ENCODE measurements around the gene CTNNBIP1. TPM values are rescaled to one million over a fixed set of nuclear protein-coding genes. Genes with fewer than 3 reads are reported as not detected.

The CTNNBIP1 gene
- total and polyA plus RNA-seq, 2 of the 8 experiments (the other 6 are each of a cell fraction or from before 2014, with no cell fraction given), result 40.9 to 46.6 TPM

GRCh38 chr1:9881838-9882249 lies 28.2 kb downstream of the CTNNBIP1 start:
- DNase-seq (ENCODE audit: low read depth in 1 of 2, low spot score in 2 of 2) (no peak), FAIRE-seq (no peak)
- H4K5ac ChIP-seq (ENCODE audit: insufficient read length, low read depth, low read length), result no peak overlapping the region
- H3K23ac ChIP-seq (ENCODE audit: insufficient read length), result no peak overlapping the region
- H3K4ac ChIP-seq (replicated peaks; ENCODE audit: insufficient read length, low read depth, low read length), result no peak overlapping the region
- no peak overlapping the region for H3K4me2 ChIP-seq (ENCODE audit: insufficient read depth in 1 of 2, low read depth in 2 of 2, low read length in 2 of 2)
- peaks cover 0 to 2% of the 10 kb centered on the region in 2 experiments for H4K20me1 ChIP-seq (replicated peaks in 1 of 2; ENCODE audit: control insufficient read depth in 1 of 2, insufficient read depth in 2 of 2, low read length in 2 of 2)
- H3K14ac ChIP-seq (ENCODE audit: insufficient read length), result no peak overlapping the region
- H2BK5ac ChIP-seq (ENCODE audit: low read depth, low read length), result no peak overlapping the region; the same call in 1 of the 2 replicates
- no peak overlapping the region for H2BK120ac ChIP-seq (replicated peaks; ENCODE audit: low read depth, low read length)
- 100% methylated on average over 2 of the region's 2 CpGs; no CpG with 5 or more reads in 1 of the 2 experiments for WGBS, 2 experiments (ENCODE audit: extremely low coverage in 1 of 2, insufficient coverage in 1 of 2, insufficient read length in 1 of 2, insufficient replicate concordance in 2 of 2, low coverage in 1 of 2, low lambda C conversion rate in 2 of 2, missing lambda C conversion rate in 1 of 2)
- no peak overlapping the region for H2AK5ac ChIP-seq (ENCODE audit: low read depth, low read length)
- H2BK12ac ChIP-seq (ENCODE audit: low read depth, low read length), result no peak overlapping the region
- H3K56ac ChIP-seq (replicated peaks; ENCODE audit: insufficient read length, low read depth, low read length), result no peak overlapping the region
- H3K36me3 ChIP-seq (ENCODE audit: control insufficient read depth in 2 of 4, insufficient read depth in 4 of 4, low read length in 3 of 4), result no peaks in the 10 kb centered on the region
- H3K18ac ChIP-seq (ENCODE audit: extremely low read depth, low read length), result no peak overlapping the region
- CTCF ChIA-PET (ENCODE audit: partially characterized antibody), result interaction anchor here (0.9 to 1.4 kb wide), 6 partner anchors 12 to 179 kb away, joined by 3 to 5 read pairs (median 4); no protein-coding TSS in a partner anchor
- H3K23me2 ChIP-seq (ENCODE audit: low read depth, low read length), result no peaks in the 10 kb centered on the region
- H3K79me1 ChIP-seq (ENCODE audit: low read depth, low read length), result no peaks in the 10 kb centered on the region; the same call in 1 of the 2 replicates
- H3K9me3 ChIP-seq (ENCODE audit: insufficient read depth in 2 of 2, low read depth in 1 of 2, low read length in 1 of 2), result no peaks in the 10 kb centered on the region
- no peak overlapping the region for H2BK20ac ChIP-seq (ENCODE audit: low read length)
- POLR2A ChIA-PET (ENCODE audit: partially characterized antibody), result interaction anchor here (1.1 to 1.3 kb wide), 2 partner anchors 9 to 62 kb away, joined by 3 to 8 read pairs; partner anchors contain the start of genes LZIC and NMNAT1
- H3K9ac ChIP-seq (replicated peaks in 1 of 4; ENCODE audit: extremely low read depth in 1 of 4, low read depth in 3 of 4, low read length in 3 of 4), result no peak overlapping the region
- H3K4me3 ChIP-seq (ENCODE audit: extremely low read depth in 1 of 4, insufficient read depth in 2 of 4, low read depth in 3 of 4, low read length in 4 of 4), result no peak overlapping the region
- H4K8ac ChIP-seq (ENCODE audit: extremely low read depth, insufficient read depth, low read length), result no peak overlapping the region
- H3K27ac ChIP-seq (ENCODE audit: low read depth, low read length), result no peak overlapping the region
- no peak overlapping the region for H2BK15ac ChIP-seq (ENCODE audit: low read length)
- H3K79me2 ChIP-seq (ENCODE audit: control insufficient read depth in 1 of 2, insufficient read depth in 2 of 2, low read length in 2 of 2), result no peaks in the 10 kb centered on the region
- H3K27me3 ChIP-seq (replicated peaks in 1 of 4; ENCODE audit: control insufficient read depth in 3 of 4, extremely low read depth in 1 of 4, insufficient read depth in 3 of 4, low read length in 3 of 4), result no peaks in the 10 kb centered on the region
- no peak overlapping the region for H2AFZ ChIP-seq (ENCODE audit: low read length)
- no peak overlapping the region for H4K91ac ChIP-seq (replicated peaks; ENCODE audit: insufficient read length, low read length)
- H3K4me1 ChIP-seq (replicated peaks in 1 of 4; ENCODE audit: control insufficient read depth in 3 of 4, insufficient read depth in 4 of 4, low read length in 3 of 4), result peaks cover 0 to 7% (median 2%) of the 10 kb centered on the region in 4 experiments; a peak in 1 of 7 replicates
- TF ChIP-seq CBX5 (IDR thresholded peaks at IDR 0.05; ENCODE audit: low read depth, low read length), result no peak
- TF ChIP-seq SIRT6 (IDR thresholded peaks at IDR 0.05; ENCODE audit: low read length), result no peak
- no peak for TF ChIP-seq BACH1 (IDR thresholded peaks at IDR 0.05; ENCODE audit: low read length)
- no peak for TF ChIP-seq CREB1 (IDR thresholded peaks at IDR 0.05)
- no peak for TF ChIP-seq CTBP2 (IDR thresholded peaks at IDR 0.05; ENCODE audit: borderline replicate concordance, insufficient read depth, insufficient read length, low read length)
- TF ChIP-seq HDAC6 (IDR thresholded peaks at IDR 0.05; ENCODE audit: low read depth, low read length), result no peak
- no peak for TF ChIP-seq GTF2F1 (IDR thresholded peaks at IDR 0.05; ENCODE audit: borderline replicate concordance, low read depth, low read length)
- no peak for TF ChIP-seq CHD1 (IDR thresholded peaks at IDR 0.05; ENCODE audit: low read depth, low read length)
- TF ChIP-seq YY1 (IDR thresholded peaks at IDR 0.05; ENCODE audit: low read depth, low read length), result no peak
- TF ChIP-seq FOSL1 (IDR thresholded peaks at IDR 0.05; ENCODE audit: insufficient read depth, low read depth, low read length), result no peak
- no peak for TF ChIP-seq HDAC2 (IDR thresholded peaks at IDR 0.05; ENCODE audit: borderline replicate concordance in 1 of 2, low read depth in 2 of 2, low read length in 2 of 2)
- TF ChIP-seq CHD2 (IDR thresholded peaks at IDR 0.05; ENCODE audit: low read length), result no peak
- no peak for TF ChIP-seq RBBP5 (IDR thresholded peaks at IDR 0.05; ENCODE audit: borderline replicate concordance, low read depth, low read length)
